K562 (cell line): Measurements from ENCODE around the gene ZCCHC14. TPM values are rescaled to one million over a fixed set of nuclear protein-coding genes. Genes with fewer than 3 reads are reported as not detected.

Experiments
- E2F4 ChIP-seq: sonication (generic); formaldehyde crosslinking; IDR thresholded peaks from 2 replicates; pipeline ENCODE4 v1.8.0; 2022; ENCODE audit warnings: mild to moderate bottlenecking, low read depth, missing genetic modification reagents
- HDAC2 ChIP-seq: fragments of 450-650 bp; IDR thresholded peaks from 2 replicates; pipeline ENCODE4 v1.6.1; 2016; ENCODE audit warnings: mild to moderate bottlenecking
- MIER1 ChIP-seq: fragments of 450-650 bp; IDR thresholded peaks from 2 replicates; pipeline ENCODE4 v1.6.1; 2016; ENCODE audit warnings: antibody characterized with exemption, mild to moderate bottlenecking, low read depth
- PRDM10 ChIP-seq: fragments of 450-650 bp; IDR thresholded peaks from 2 replicates; pipeline ENCODE4 v1.6.1; 2018; ENCODE audit not compliant: partially characterized antibody
- TRIM28 ChIP-seq: fragments of 450-650 bp; IDR thresholded peaks from 2 replicates; pipeline ENCODE4 v1.6.1; 2017
- ZNF224 ChIP-seq: sonication (generic); formaldehyde crosslinking; IDR thresholded peaks from 2 replicates; pipeline ENCODE4 v1.8.0; 2022; ENCODE audit warnings: mild to moderate bottlenecking, missing genetic modification reagents
- ZNF282 ChIP-seq: sonication (generic); formaldehyde crosslinking; IDR thresholded peaks from 2 replicates; pipeline ENCODE4 v1.8.1; 2023; ENCODE audit warnings: missing genetic modification reagents
- polyA plus RNA-seq, 8 experiments: library from polyadenylated mRNA; depleted of rRNA in 4 of 8; stranded (reverse) in 5 of 8; unstranded in 3 of 8; fragments of >200 nt; fragmentation: Nextera tagmentation in 2 of 8; fragmentation: Illumina TruSeq in 1 of 8; extraction: Ambion mirVana in 2 of 8; extraction: Trizol in 1 of 8; gene quantifications; 2 replicates each; pipeline versions ENCODE4 v1.2.1 to v1.2.3, GENCODE V29; 2011 to 2014; ENCODE audit warnings: inconsistent platforms in 1 of 8, missing spikeins in 1 of 8
- total RNA-seq, 7 experiments: library from RNA; depleted of rRNA in 6 of 7; stranded (reverse); fragments of >200 nt in 6 of 7; fragmentation: Illumina TruSeq in 2 of 7; extraction: Trizol in 2 of 7; gene quantifications; 2 replicates each; pipeline versions ENCODE4 v1.2.1 to v1.2.3, GENCODE V29; 2011 to 2021; ENCODE audit warnings: low replicate concordance in 1 of 7

Gene ZCCHC14
- total and polyA plus RNA-seq, 9 of the 15 experiments (the other 6 are each of a cell fraction or from before 2014, with no cell fraction given): 1.5 to 12.4 (median 2.9) TPM

GRCh38 chr16:87493608-87494280, 920 bp upstream of the ZCCHC14 start (continued):
- no peak for TF ChIP-seq PRDM10
- 0 out of 2 replicates have a peak, but pooled peaks have one; percentile 31 for TF ChIP-seq ZNF282 (CRISPR knock-in tag)
- 0 out of 2 replicates have a peak, but pooled peaks have one; percentile 24 for TF ChIP-seq MIER1
- TF ChIP-seq HDAC2: 0 out of 2 replicates have a peak, but pooled peaks have one; percentile 4
- no peak for TF ChIP-seq TRIM28
- no peak for TF ChIP-seq E2F4 (CRISPR knock-in tag)
- no peak for TF ChIP-seq ZNF224 (CRISPR knock-in tag)
